Vagina (tissue), 2 donors: ENCODE results near the gene SMURF2. TPM values are rescaled to one million over a fixed set of nuclear protein-coding genes. Genes with fewer than 3 reads are reported as not detected.

Experiments
- DNase-seq, 2 donors: peaks; one replicate each; pipeline ENCODE4 v3.0.0-alpha.2; 2017; ENCODE audit errors: extremely low spot score in 2 of 2
- H3K27ac ChIP-seq: fragments of 200-600 bp; sonication (generic); one replicate; pipeline ENCODE4 v1.5.1; 2019
- H3K27me3 ChIP-seq: fragments of 200-600 bp; sonication (generic); one replicate; pipeline ENCODE4 v1.5.1; 2019
- H3K36me3 ChIP-seq, 2 donors: fragments of 200-600 bp; sonication (generic); one replicate each; pipeline ENCODE4 v1.5.1; 2017 to 2019
- H3K4me1 ChIP-seq: fragments of 200-600 bp; sonication (generic); one replicate; pipeline ENCODE4 v1.5.1; 2019
- H3K4me3 ChIP-seq, 2 donors: fragments of 200-600 bp; sonication (generic); 1 replicate in 1 of 2; 2 replicates in 1 of 2; pipeline ENCODE4 v1.5.1; 2016 to 2019
- H3K9me3 ChIP-seq: fragments of 200-600 bp; sonication (generic); one replicate; pipeline ENCODE4 v1.5.1; 2019
- POLR2A ChIP-seq, 2 donors: fragments of 450-650 bp; IDR thresholded peaks; one replicate each; pipeline ENCODE4 v1.6.1; 2017; ENCODE audit warnings: antibody characterized with exemption in 2 of 2, mild to moderate bottlenecking in 2 of 2, moderate library complexity in 2 of 2
- POLR2AphosphoS5 ChIP-seq, 2 donors: sonication (generic); formaldehyde crosslinking; IDR thresholded peaks; one replicate each; pipeline ENCODE4 v1.9.0; 2017; ENCODE audit warnings: antibody characterized with exemption in 2 of 2, mild to moderate bottlenecking in 2 of 2, low read depth in 1 of 2; ENCODE audit not compliant: insufficient read depth in 1 of 2
- intact Hi-C: fragments of 100-400 bp; cut with DNase I; formaldehyde crosslinking; loops from one replicate; pipeline ENCODE4 v1.15.1; 2023
- total RNA-seq: library from RNA; depleted of rRNA; stranded (reverse); fragments of >200 nt; gene quantifications from one replicate; pipeline ENCODE4 v1.2.3, GENCODE V29; 2016
- TF ChIP-seq, protein P1 (sequence below), 3 experiments: fragments of 450-650 bp in 2 of 3; fragments of 200-600 bp in 1 of 3; sonication (generic) in 1 of 3; IDR thresholded peaks; one replicate each; pipeline ENCODE4 v1.5.1; 2017 to 2019; ENCODE audit warnings: antibody characterized with exemption in 3 of 3, mild to moderate bottlenecking in 2 of 3, moderate library complexity in 2 of 3

Gene SMURF2
- total RNA-seq, 1 donor from 2014 or later: 19.9 TPM

DNA sequence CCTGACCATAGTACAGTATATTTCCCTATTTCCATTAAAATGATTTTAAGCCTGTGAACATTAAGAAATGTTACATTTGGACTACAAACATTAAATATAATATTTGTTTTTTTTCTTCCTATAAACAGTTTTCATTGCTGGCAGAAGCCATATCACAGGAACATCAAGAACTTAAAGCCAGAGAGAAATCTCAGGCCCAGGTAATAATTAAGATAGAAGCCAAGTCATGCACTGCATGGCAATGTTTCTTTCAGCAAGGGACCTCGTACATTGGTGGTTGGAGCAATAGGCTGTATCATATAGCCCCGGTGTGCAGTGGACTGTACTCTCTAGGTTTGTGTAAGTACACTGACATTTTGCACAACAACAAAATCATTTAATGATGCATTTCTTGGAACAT, 125.2 kb downstream of the SMURF2 start:
- intact Hi-C loops: no loop called here
- H3K27me3 ChIP-seq: no peaks in the 10 kb centered on the region
- TF ChIP-seq, protein P1, sequence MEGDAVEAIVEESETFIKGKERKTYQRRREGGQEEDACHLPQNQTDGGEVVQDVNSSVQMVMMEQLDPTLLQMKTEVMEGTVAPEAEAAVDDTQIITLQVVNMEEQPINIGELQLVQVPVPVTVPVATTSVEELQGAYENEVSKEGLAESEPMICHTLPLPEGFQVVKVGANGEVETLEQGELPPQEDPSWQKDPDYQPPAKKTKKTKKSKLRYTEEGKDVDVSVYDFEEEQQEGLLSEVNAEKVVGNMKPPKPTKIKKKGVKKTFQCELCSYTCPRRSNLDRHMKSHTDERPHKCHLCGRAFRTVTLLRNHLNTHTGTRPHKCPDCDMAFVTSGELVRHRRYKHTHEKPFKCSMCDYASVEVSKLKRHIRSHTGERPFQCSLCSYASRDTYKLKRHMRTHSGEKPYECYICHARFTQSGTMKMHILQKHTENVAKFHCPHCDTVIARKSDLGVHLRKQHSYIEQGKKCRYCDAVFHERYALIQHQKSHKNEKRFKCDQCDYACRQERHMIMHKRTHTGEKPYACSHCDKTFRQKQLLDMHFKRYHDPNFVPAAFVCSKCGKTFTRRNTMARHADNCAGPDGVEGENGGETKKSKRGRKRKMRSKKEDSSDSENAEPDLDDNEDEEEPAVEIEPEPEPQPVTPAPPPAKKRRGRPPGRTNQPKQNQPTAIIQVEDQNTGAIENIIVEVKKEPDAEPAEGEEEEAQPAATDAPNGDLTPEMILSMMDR (IDR thresholded peaks at IDR 0.05): no peak
- H3K27ac ChIP-seq: no peak overlapping the region
- H3K9me3 ChIP-seq: no peaks in the 10 kb centered on the region
- no peak for DNase-seq
- H3K4me3 ChIP-seq: no peak overlapping the region
- peaks cover 0 to 61% of the 10 kb centered on the region in 2 donors for H3K36me3 ChIP-seq
- no peaks in the 10 kb centered on the region for H3K4me1 ChIP-seq

DNA sequence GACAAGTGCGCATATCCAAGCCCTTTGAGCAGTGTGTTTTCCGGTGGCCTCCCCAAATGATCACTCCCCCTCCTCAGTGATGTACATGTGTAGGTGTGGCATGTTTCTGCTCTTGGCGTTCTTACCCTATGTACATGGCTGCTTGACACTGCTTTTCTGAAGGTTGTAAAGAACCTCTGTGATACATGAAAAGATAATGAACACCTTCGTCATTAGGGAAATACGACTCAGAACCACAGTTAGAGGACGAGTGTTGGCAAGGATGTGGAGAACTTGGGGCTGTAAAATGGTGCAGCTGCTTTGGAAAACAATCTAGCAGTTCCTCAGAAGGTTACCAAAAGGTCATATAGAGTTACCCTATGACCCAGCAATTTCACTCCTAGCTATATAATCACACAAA, 126.8 kb downstream of the SMURF2 start:
- no peak for TF ChIP-seq POLR2A (IDR thresholded peaks at IDR 0.05)
- no peak for TF ChIP-seq POLR2AphosphoS5 (IDR thresholded peaks at IDR 0.05; ENCODE audit: insufficient read depth in 1 of 2, low read depth in 1 of 2)
- TF ChIP-seq, protein P1 (IDR thresholded peaks at IDR 0.05): no peak
- intact Hi-C loops: no loop called here
- Histone ChIP-seq H3K4me1 (no peaks in the 10 kb centered on the region), H3K4me3 (no peak overlapping the region), H3K27me3 (no peaks in the 10 kb centered on the region), H3K27ac (no peak overlapping the region), H3K9me3 (no peaks in the 10 kb centered on the region), H3K36me3 (peaks cover 0 to 75% of the 10 kb centered on the region in 2 donors)
- no peak for DNase-seq

DNA sequence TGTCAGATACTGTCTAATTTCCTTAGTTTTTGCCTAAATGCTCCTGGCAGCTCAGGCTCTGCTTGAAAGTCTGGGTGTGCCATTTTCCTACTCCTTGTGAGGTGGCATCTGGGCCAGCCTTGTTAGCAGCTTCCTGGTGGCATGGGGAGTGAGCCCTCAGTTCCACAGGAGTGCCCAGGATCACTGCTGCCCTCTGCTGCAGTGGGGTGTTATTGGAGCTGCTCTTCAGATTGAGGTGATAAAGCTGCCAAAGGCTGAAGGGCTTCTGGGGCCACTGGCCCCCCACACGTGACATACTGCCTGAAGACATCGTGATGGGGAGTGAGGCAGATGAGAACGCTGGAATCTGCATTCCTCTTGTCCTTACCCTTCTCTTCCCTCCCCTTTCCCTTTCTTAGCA, 127.9 kb downstream of the SMURF2 start:
- no peak overlapping the region for H3K4me3 ChIP-seq
- no peak for DNase-seq
- no peaks in the 10 kb centered on the region for H3K27me3 ChIP-seq
- intact Hi-C loops: no loop called here
- H3K4me1 ChIP-seq: no peaks in the 10 kb centered on the region
- H3K36me3 ChIP-seq: peaks cover 0 to 86% of the 10 kb centered on the region in 2 donors
- H3K27ac ChIP-seq: no peak overlapping the region
- TF ChIP-seq, protein P1 (IDR thresholded peaks at IDR 0.05): no peak
- no peak for TF ChIP-seq POLR2A (IDR thresholded peaks at IDR 0.05)
- no peak for TF ChIP-seq POLR2AphosphoS5 (IDR thresholded peaks at IDR 0.05; ENCODE audit: insufficient read depth in 1 of 2, low read depth in 1 of 2)
- H3K9me3 ChIP-seq: no peaks in the 10 kb centered on the region

DNA sequence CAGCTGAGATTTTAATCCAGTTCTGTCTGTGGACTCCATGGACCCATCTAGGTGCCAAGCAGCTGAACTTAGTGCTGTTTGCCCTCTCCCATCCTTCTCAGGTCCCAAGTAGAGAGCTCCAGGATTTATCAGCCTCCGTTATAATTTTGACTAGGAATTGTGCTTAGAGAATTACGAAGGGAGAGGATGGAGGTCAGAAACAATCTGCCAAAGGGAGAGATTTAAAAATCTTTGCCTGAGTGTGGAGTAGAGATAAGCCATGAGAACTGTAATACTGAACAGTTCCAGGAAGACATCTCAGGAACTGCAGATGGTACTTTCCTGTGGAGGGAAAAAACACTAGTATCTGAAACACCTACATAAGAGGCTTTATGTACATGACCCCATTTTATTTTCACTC, 128.3 kb downstream of the SMURF2 start:
- TF ChIP-seq, protein P1 (IDR thresholded peaks at IDR 0.05): no peak
- TF ChIP-seq POLR2AphosphoS5 (IDR thresholded peaks at IDR 0.05; ENCODE audit: insufficient read depth in 1 of 2, low read depth in 1 of 2): no peak
- TF ChIP-seq POLR2A (IDR thresholded peaks at IDR 0.05): no peak
- no peaks in the 10 kb centered on the region for H3K27me3 ChIP-seq
- H3K36me3 ChIP-seq: peaks cover 0 to 90% of the 10 kb centered on the region in 2 donors
- DNase-seq: no peak
- no peaks in the 10 kb centered on the region for H3K9me3 ChIP-seq
- no peaks in the 10 kb centered on the region for H3K4me1 ChIP-seq
- no peak overlapping the region for H3K27ac ChIP-seq
- intact Hi-C loops: no loop called here
- no peak overlapping the region for H3K4me3 ChIP-seq

DNA sequence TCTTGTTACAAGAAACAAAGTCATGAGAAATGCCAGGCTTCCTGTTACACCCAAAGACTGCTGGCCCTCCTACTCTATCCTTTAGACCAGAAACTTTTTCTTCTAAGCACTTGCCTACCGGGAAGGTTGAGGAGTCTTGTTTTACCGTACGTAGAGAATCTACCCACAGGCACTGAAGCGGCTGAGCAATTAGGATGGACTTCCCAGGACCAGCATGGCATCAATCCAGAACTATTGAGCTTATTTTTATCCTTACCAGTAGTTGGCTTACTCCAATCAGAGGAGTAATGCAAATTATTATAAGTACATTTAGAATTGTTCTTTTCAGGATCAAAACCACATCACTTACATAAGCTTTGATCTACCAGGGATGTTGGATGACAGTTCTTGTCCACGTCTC, 129.7 kb downstream of the SMURF2 start:
- TF ChIP-seq, protein P1 (IDR thresholded peaks at IDR 0.05): no peak
- no peak for TF ChIP-seq POLR2AphosphoS5 (IDR thresholded peaks at IDR 0.05; ENCODE audit: insufficient read depth in 1 of 2, low read depth in 1 of 2)
- no peak for TF ChIP-seq POLR2A (IDR thresholded peaks at IDR 0.05)
- intact Hi-C loops: no loop called here
- no peak overlapping the region for H3K27ac ChIP-seq
- DNase-seq: no peak
- no peaks in the 10 kb centered on the region for H3K4me1 ChIP-seq
- H3K4me3 ChIP-seq: no peak overlapping the region
- H3K9me3 ChIP-seq: no peaks in the 10 kb centered on the region
- peaks cover 0 to 90% of the 10 kb centered on the region in 2 donors for H3K36me3 ChIP-seq
- no peaks in the 10 kb centered on the region for H3K27me3 ChIP-seq
